Uterus (tissue), 4 donors: ENCODE results near the gene SMAP1. TPM values are rescaled to one million over a fixed set of nuclear protein-coding genes. Genes with fewer than 3 reads are reported as not detected.

Source experiments
- DNase-seq, 2 donors: peaks; one replicate each; pipeline ENCODE4 v3.0.0-alpha.2; 2019 to 2020
- H3K27ac ChIP-seq, 2 donors: fragments of 200-600 bp; sonication (generic); 1 replicate in 1 of 2; 2 replicates in 1 of 2; pipeline ENCODE4 v1.5.1; 2016 to 2018
- H3K27me3 ChIP-seq, 2 donors: fragments of 200-600 bp; sonication (generic); one replicate each; pipeline ENCODE4 v1.5.1; 2018 to 2019; ENCODE audit warnings: control low read depth in 1 of 2
- H3K36me3 ChIP-seq, 2 donors: fragments of 200-600 bp; sonication (generic); one replicate each; pipeline ENCODE4 v1.5.1; 2019; ENCODE audit warnings: control low read depth in 1 of 2
- H3K4me1 ChIP-seq, 2 donors: fragments of 200-600 bp; sonication (generic); one replicate each; pipeline ENCODE4 v1.5.1; 2018 to 2019; ENCODE audit warnings: control low read depth in 1 of 2
- H3K4me3 ChIP-seq, 2 donors: fragments of 200-600 bp; sonication (generic); 1 replicate in 1 of 2; 2 replicates in 1 of 2; pipeline ENCODE4 v1.5.1; 2018 to 2019; ENCODE audit warnings: mild to moderate bottlenecking in 1 of 2
- H3K9me3 ChIP-seq, 2 donors: fragments of 200-600 bp; sonication (generic); one replicate each; pipeline ENCODE4 v1.5.1; 2019; ENCODE audit warnings: control low read depth in 1 of 2
- CTCF ChIP-seq, 4 experiments: fragments of 200-600 bp in 2 of 4; fragments of 450-650 bp in 2 of 4; sonication (generic) in 2 of 4; IDR thresholded peaks; one replicate each; pipeline ENCODE4 v1.5.1; 2016 to 2019; ENCODE audit warnings: antibody characterized with exemption in 4 of 4, mild to moderate bottlenecking in 2 of 4, moderate library complexity in 1 of 4
- POLR2A ChIP-seq, 2 donors: fragments of 450-650 bp; IDR thresholded peaks; one replicate each; pipeline ENCODE4 v1.6.1; 2016; ENCODE audit warnings: antibody characterized with exemption in 2 of 2, mild to moderate bottlenecking in 1 of 2, moderate library complexity in 1 of 2
- intact Hi-C: fragments of 100-400 bp; cut with DNase I; formaldehyde crosslinking; loops from one replicate; pipeline ENCODE4 v1.15.1; 2023; ENCODE audit warnings: low total_unique reads
- total RNA-seq, 4 donors: library from RNA; depleted of rRNA in 3 of 4; stranded (reverse); fragments of >200 nt in 3 of 4; gene quantifications; one replicate each; pipeline versions ENCODE4 v1.1.0 to v1.2.4, GENCODE V29; 2014 to 2023
- donor health status: DM: yes; HTN: yes; CAD: no.

Gene SMAP1
- total RNA-seq, 4 donors from 2014 or later, result 14.1 to 27.4 (median 22.7) TPM

GRCh38 chr6:70693887-70694286 is 26.2 kb downstream of the SMAP1 start:
- Histone ChIP-seq H3K4me3 (no peak overlapping the region), H3K27ac (no peak overlapping the region), H3K4me1 (no peaks in the 10 kb centered on the region), H3K36me3 (no peaks in the 10 kb centered on the region), H3K27me3 (no peaks in the 10 kb centered on the region), H3K9me3 (no peaks in the 10 kb centered on the region)
- DNase-seq, result no peak
- intact Hi-C loops, result no loop called here
- TF ChIP-seq POLR2A (IDR thresholded peaks at IDR 0.05) (no peak), CTCF (IDR thresholded peaks at IDR 0.05) (no peak)

- Histone ChIP-seq H3K4me1 (no peaks in the 10 kb centered on the region), H3K9me3 (no peaks in the 10 kb centered on the region), H3K36me3 (no peaks in the 10 kb centered on the region), H3K27ac (no peak overlapping the region), H3K27me3 (no peaks in the 10 kb centered on the region), H3K4me3 (no peak overlapping the region)
- intact Hi-C loops, result no loop called here
- DNase-seq, result no peak
- no peak for TF ChIP-seq POLR2A (IDR thresholded peaks at IDR 0.05)
- no peak for TF ChIP-seq CTCF (IDR thresholded peaks at IDR 0.05)
These were observed 26.7 kb downstream of the SMAP1 start for GRCh38 chr6:70694371-70694770.

- H3K27me3 ChIP-seq, result no peaks in the 10 kb centered on the region
- H3K4me3 ChIP-seq, result no peak overlapping the region
- no peak overlapping the region for H3K27ac ChIP-seq
- intact Hi-C loops, result no loop called here
- no peaks in the 10 kb centered on the region for H3K36me3 ChIP-seq
- DNase-seq, result no peak
- H3K9me3 ChIP-seq, result no peaks in the 10 kb centered on the region
- no peak for TF ChIP-seq CTCF (IDR thresholded peaks at IDR 0.05)
- TF ChIP-seq POLR2A (IDR thresholded peaks at IDR 0.05), result no peak
- H3K4me1 ChIP-seq, result no peaks in the 10 kb centered on the region
These were observed 33.5 kb downstream of the SMAP1 start for GRCh38 chr6:70700922-70701876.

GRCh38 chr6:70705772-70706171 is 38.1 kb downstream of the SMAP1 start:
- Histone ChIP-seq H3K36me3 (no peaks in the 10 kb centered on the region), H3K27me3 (no peaks in the 10 kb centered on the region), H3K27ac (no peak overlapping the region), H3K4me1 (no peaks in the 10 kb centered on the region), H3K9me3 (no peaks in the 10 kb centered on the region), H3K4me3 (no peak overlapping the region)
- TF ChIP-seq CTCF (IDR thresholded peaks at IDR 0.05) (no peak), POLR2A (IDR thresholded peaks at IDR 0.05) (no peak)
- intact Hi-C loops, result no loop called here
- DNase-seq, result no peak

- H3K4me3 ChIP-seq, result no peak overlapping the region
- no peaks in the 10 kb centered on the region for H3K4me1 ChIP-seq
- H3K9me3 ChIP-seq, result no peaks in the 10 kb centered on the region
- DNase-seq, result no peak
- TF ChIP-seq CTCF (IDR thresholded peaks at IDR 0.05) (peak; percentile 33 to 68 (median 54)), POLR2A (IDR thresholded peaks at IDR 0.05) (no peak)
- H3K36me3 ChIP-seq, result no peaks in the 10 kb centered on the region
- no peak overlapping the region for H3K27ac ChIP-seq
- intact Hi-C loops, result no loop called here
- H3K27me3 ChIP-seq, result no peaks in the 10 kb centered on the region
These were observed 38.9 kb downstream of the SMAP1 start for GRCh38 chr6:70706491-70707123.
